Hepatocyte (in vitro differentiated cells): ENCODE data around the gene ULBP3.

Source experiments
- CTCF ChIP-seq: fragments of 200-600 bp; sonication (generic); IDR thresholded peaks from 2 replicates; pipeline ENCODE4 v1.5.1; 2016; ENCODE audit warnings: antibody characterized with exemption, mild to moderate bottlenecking; ENCODE audit not compliant: poor library complexity
- EZH2 ChIP-seq: fragments of 200-600 bp; sonication (generic); IDR thresholded peaks from 2 replicates; pipeline ENCODE4 v1.6.1; 2016; ENCODE audit warnings: antibody characterized with exemption, mild to moderate bottlenecking, borderline replicate concordance

- TF ChIP-seq CTCF (no peak), EZH2 (no peak)
These were observed 30.6 kb upstream of the ULBP3 start for GRCh38 chr6:150099546-150099945.
